ENCODE measurements around the gene GALNT18.

DNA sequence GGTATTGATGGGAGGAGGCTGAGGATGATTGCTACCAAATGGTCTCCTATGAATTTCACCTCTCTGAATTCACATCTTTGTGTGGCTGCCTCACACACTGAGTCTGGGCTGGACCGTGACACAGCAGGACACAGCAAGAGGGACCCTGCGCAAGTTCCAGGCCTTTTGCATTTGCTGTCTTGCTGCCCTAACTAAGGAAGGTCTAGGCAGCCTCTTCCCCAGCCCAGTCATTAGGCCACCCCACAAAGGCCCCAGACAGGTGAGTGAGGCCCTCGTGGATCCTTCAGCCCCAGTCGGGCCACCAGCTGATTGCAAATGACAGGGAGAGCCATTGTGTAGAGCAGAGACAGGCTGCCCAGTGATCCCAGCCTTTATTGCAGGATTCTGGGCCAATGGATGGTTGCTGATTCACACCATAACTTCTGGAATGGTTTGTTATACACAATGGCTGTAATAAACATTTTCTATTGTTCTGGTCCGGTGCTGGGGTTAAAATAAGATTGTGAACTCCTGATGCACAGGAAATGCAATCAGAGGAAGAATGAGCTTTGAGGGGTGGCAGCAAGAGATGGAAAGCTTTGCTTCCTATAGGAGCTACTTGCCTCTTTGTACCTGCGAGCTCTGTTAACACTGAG, 240.2 kb downstream of the GALNT18 start:
- TF ChIP-seq, protein P1, sequence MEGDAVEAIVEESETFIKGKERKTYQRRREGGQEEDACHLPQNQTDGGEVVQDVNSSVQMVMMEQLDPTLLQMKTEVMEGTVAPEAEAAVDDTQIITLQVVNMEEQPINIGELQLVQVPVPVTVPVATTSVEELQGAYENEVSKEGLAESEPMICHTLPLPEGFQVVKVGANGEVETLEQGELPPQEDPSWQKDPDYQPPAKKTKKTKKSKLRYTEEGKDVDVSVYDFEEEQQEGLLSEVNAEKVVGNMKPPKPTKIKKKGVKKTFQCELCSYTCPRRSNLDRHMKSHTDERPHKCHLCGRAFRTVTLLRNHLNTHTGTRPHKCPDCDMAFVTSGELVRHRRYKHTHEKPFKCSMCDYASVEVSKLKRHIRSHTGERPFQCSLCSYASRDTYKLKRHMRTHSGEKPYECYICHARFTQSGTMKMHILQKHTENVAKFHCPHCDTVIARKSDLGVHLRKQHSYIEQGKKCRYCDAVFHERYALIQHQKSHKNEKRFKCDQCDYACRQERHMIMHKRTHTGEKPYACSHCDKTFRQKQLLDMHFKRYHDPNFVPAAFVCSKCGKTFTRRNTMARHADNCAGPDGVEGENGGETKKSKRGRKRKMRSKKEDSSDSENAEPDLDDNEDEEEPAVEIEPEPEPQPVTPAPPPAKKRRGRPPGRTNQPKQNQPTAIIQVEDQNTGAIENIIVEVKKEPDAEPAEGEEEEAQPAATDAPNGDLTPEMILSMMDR (IDR thresholded peaks at IDR 0.05; ENCODE audit: insufficient read depth, low read length, poor library complexity, severe bottlenecking), result no peak
- no peak for TF ChIP-seq EZH2phosphoT487 (conservative IDR thresholded peaks at IDR 0.05; ENCODE audit: low read length)

All from SU-DHL-6 (cell line).